ENCODE results near the gene CNTNAP2. TPM values are rescaled to one million over a fixed set of nuclear protein-coding genes. Genes with fewer than 3 reads are reported as not detected.

The CNTNAP2 gene
- total RNA-seq, 3 donors from 2014 or later (not counting 1 experiment from before 2014, with no cell fraction given): 0.18 to 1.1 TPM; not detected in 1

DNA sequence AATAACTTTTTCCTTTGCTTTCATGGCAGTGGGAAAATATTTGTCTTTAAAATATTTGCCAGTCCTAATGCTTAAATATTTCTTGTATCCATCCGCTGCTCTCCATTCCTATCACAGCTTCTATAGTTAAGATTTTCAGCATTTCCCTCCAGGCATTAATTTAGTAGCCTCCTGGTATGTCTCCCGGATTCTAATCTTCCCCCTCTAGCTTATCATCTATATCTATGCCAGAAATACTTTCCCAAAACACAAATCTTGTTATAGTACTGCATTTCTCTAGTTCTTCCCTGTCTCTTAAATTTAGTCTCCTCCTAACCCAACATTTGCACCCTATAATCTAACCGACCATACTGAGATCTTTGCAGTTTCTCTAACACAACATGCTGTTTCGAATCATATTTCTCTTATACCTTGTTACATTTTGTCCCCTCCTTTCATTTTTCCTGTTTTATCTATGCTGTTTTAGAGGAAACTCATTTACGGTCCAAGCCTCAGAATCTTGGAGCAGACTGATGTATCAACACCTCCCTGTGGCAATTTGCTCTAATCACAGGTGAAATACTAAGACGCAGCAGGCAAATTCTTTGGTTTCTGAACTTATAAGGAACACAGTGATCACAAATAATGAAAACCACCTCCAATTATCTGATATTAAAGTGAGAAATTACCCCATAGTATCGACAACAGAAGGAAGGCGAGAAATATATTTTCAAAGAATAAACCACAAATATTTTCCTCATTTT, 10.3 kb downstream of the CNTNAP2 start:
- H3K4me3 ChIP-seq (ENCODE audit: low read length): no peak overlapping the region
- no peaks in the 10 kb centered on the region for H3K9me3 ChIP-seq (ENCODE audit: control insufficient read depth, insufficient read depth, low read length)
- WGBS (ENCODE audit: insufficient coverage): 75% methylated on average over 6 of the region's 8 CpGs
- no peak overlapping the region for H3K4me3 Mint-ChIP-seq
- no peaks in the 10 kb centered on the region for H3K27me3 Mint-ChIP-seq (ENCODE audit: low read depth in 2 of 2)
- TF ChIP-seq, protein P1, sequence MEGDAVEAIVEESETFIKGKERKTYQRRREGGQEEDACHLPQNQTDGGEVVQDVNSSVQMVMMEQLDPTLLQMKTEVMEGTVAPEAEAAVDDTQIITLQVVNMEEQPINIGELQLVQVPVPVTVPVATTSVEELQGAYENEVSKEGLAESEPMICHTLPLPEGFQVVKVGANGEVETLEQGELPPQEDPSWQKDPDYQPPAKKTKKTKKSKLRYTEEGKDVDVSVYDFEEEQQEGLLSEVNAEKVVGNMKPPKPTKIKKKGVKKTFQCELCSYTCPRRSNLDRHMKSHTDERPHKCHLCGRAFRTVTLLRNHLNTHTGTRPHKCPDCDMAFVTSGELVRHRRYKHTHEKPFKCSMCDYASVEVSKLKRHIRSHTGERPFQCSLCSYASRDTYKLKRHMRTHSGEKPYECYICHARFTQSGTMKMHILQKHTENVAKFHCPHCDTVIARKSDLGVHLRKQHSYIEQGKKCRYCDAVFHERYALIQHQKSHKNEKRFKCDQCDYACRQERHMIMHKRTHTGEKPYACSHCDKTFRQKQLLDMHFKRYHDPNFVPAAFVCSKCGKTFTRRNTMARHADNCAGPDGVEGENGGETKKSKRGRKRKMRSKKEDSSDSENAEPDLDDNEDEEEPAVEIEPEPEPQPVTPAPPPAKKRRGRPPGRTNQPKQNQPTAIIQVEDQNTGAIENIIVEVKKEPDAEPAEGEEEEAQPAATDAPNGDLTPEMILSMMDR (IDR thresholded peaks at IDR 0.05): no peak
- no peaks in the 10 kb centered on the region for H3K4me1 Mint-ChIP-seq
- H3K36me3 ChIP-seq (ENCODE audit: control insufficient read depth, insufficient read depth, low read length): no peaks in the 10 kb centered on the region
- H3K9me3 Mint-ChIP-seq: peaks cover 5 to 6% of the 10 kb centered on the region in 2 donors
- ATAC-seq: no peak
- DNase-seq: no peak
- intact Hi-C loops (cut with micrococcal nuclease): no loop called here
- no peak overlapping the region for H3K27ac ChIP-seq (ENCODE audit: low read length)
- H3K27me3 ChIP-seq (ENCODE audit: control insufficient read depth, insufficient read depth, low read length): no peaks in the 10 kb centered on the region
- no peaks in the 10 kb centered on the region for H3K36me3 Mint-ChIP-seq
- no peaks in the 10 kb centered on the region for H3K4me1 ChIP-seq (ENCODE audit: control insufficient read depth, insufficient read depth, low read length)
- H3K27ac Mint-ChIP-seq: no peak overlapping the region

DNA sequence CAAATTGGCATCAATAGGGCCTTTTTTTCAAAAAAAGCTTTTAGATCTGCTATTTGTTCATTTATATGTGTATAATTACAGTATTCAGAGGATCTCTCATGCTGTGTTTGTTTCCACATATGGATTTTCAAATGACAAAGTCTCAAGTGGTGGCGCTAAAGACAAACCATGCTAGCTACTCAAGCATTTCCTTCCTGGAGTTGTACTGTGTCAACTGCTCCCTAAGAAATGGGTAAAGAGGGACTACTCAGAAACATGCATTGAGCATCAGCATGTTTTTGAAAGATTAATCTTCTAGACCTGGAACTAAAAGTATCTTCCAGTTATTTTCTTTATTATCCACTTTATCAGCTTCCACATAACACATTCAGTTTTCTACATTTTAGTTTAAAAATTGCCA, 12.7 kb downstream of the CNTNAP2 start:
- no peak for DNase-seq
- Mint-ChIP-seq H3K9me3 (peaks cover 3 to 5% of the 10 kb centered on the region in 2 donors), H3K27me3 (ENCODE audit: low read depth in 2 of 2) (no peaks in the 10 kb centered on the region), H3K4me3 (no peak overlapping the region), H3K36me3 (no peaks in the 10 kb centered on the region), H3K4me1 (no peaks in the 10 kb centered on the region), H3K27ac (no peak overlapping the region)
- H3K36me3 ChIP-seq (ENCODE audit: control insufficient read depth, insufficient read depth, low read length): no peaks in the 10 kb centered on the region
- no peaks in the 10 kb centered on the region for H3K9me3 ChIP-seq (ENCODE audit: control insufficient read depth, insufficient read depth, low read length)
- no peak overlapping the region for H3K27ac ChIP-seq (ENCODE audit: low read length)
- no peaks in the 10 kb centered on the region for H3K4me1 ChIP-seq (ENCODE audit: control insufficient read depth, insufficient read depth, low read length)
- 25% methylated on average over 1 of the region's 1 CpG for WGBS (ENCODE audit: insufficient coverage)
- intact Hi-C loops (cut with micrococcal nuclease): no loop called here
- TF ChIP-seq, protein P1 (IDR thresholded peaks at IDR 0.05): no peak
- H3K4me3 ChIP-seq (ENCODE audit: low read length): no peak overlapping the region
- no peaks in the 10 kb centered on the region for H3K27me3 ChIP-seq (ENCODE audit: control insufficient read depth, insufficient read depth, low read length)
- ATAC-seq: no peak

DNA sequence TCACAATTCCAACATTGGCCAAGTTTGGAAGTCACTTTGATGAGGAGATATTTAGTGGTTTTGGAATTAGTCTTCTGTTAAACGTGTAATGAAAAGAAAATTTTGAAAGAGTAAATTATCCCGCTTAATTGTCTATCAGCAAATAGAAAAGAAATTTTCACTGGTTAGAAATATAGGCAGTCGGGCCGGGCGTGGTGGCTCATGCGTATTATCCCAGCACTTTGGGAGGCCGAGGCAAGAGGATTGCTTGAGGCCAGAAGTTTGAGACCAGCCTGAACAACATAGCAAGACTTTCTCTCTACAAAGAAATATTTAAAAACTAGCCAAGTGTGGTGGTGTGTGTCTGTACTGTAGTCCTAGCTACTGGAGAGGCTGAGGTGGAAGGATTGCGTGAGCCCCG, 13.4 kb downstream of the CNTNAP2 start:
- ATAC-seq (no peak), DNase-seq (no peak)
- H3K4me3 Mint-ChIP-seq: no peak overlapping the region
- H3K36me3 ChIP-seq (ENCODE audit: control insufficient read depth, insufficient read depth, low read length): no peaks in the 10 kb centered on the region
- H3K9me3 ChIP-seq (ENCODE audit: control insufficient read depth, insufficient read depth, low read length): no peaks in the 10 kb centered on the region
- no peak overlapping the region for H3K27ac Mint-ChIP-seq
- TF ChIP-seq, protein P1 (IDR thresholded peaks at IDR 0.05): no peak
- no peaks in the 10 kb centered on the region for H3K4me1 ChIP-seq (ENCODE audit: control insufficient read depth, insufficient read depth, low read length)
- H3K27me3 ChIP-seq (ENCODE audit: control insufficient read depth, insufficient read depth, low read length): no peaks in the 10 kb centered on the region
- H3K9me3 Mint-ChIP-seq: peaks cover 3 to 5% of the 10 kb centered on the region in 2 donors
- 95% methylated on average over 8 of the region's 9 CpGs for WGBS (ENCODE audit: insufficient coverage)
- no peak overlapping the region for H3K27ac ChIP-seq (ENCODE audit: low read length)
- intact Hi-C loops (cut with micrococcal nuclease): no loop called here
- no peaks in the 10 kb centered on the region for H3K4me1 Mint-ChIP-seq
- H3K4me3 ChIP-seq (ENCODE audit: low read length): no peak overlapping the region
- no peaks in the 10 kb centered on the region for H3K27me3 Mint-ChIP-seq (ENCODE audit: low read depth in 2 of 2)
- H3K36me3 Mint-ChIP-seq: no peaks in the 10 kb centered on the region

DNA sequence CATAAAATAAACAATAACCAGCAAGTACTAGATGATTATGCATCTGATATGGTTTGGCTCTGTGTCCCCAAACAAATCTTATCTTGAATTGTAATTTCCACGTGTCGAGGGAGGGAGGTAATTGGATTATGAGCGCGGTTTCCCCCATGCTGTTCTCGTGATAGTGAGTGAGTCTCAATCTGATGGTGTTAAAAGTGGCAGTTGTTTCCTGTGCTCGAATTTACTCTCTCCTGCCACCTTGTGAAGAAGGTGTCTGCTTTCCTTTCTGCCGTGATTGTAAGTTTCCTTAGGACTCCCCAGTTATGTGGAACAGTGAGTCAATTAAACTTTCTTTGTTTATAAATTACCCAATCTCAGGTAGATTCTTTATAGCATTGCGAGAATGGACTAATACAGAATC, 15.1 kb downstream of the CNTNAP2 start:
- intact Hi-C loops (cut with micrococcal nuclease): no loop called here
- Mint-ChIP-seq H3K4me3 (no peak overlapping the region), H3K27ac (no peak overlapping the region), H3K9me3 (peaks cover 5 to 6% of the 10 kb centered on the region in 2 donors), H3K4me1 (no peaks in the 10 kb centered on the region), H3K36me3 (no peaks in the 10 kb centered on the region), H3K27me3 (ENCODE audit: low read depth in 2 of 2) (no peaks in the 10 kb centered on the region)
- no peaks in the 10 kb centered on the region for H3K9me3 ChIP-seq (ENCODE audit: control insufficient read depth, insufficient read depth, low read length)
- TF ChIP-seq, protein P1 (IDR thresholded peaks at IDR 0.05): no peak
- no peak for DNase-seq
- 91% methylated on average over 7 of the region's 8 CpGs for WGBS (ENCODE audit: insufficient coverage)
- no peak overlapping the region for H3K4me3 ChIP-seq (ENCODE audit: low read length)
- ATAC-seq: no peak
- H3K4me1 ChIP-seq (ENCODE audit: control insufficient read depth, insufficient read depth, low read length): no peaks in the 10 kb centered on the region
- no peaks in the 10 kb centered on the region for H3K27me3 ChIP-seq (ENCODE audit: control insufficient read depth, insufficient read depth, low read length)
- H3K27ac ChIP-seq (ENCODE audit: low read length): no peak overlapping the region
- H3K36me3 ChIP-seq (ENCODE audit: control insufficient read depth, insufficient read depth, low read length): no peaks in the 10 kb centered on the region

All from natural killer cell (primary cell).